A673 (cell line): ENCODE data around the gene FGR. TPM values are rescaled to one million over a fixed set of nuclear protein-coding genes. Genes with fewer than 3 reads are reported as not detected.
"Not testable (repeated sequence)": the region's sequence is repeated elsewhere in the genome, so short reads cannot be mapped to it uniquely, and the experiment has no call there.

Source experiments
- BruUV-seq: library from RNA; stranded (reverse); fragments of 400-500 nt; replicated peaks from 2 replicates; lab custom pipeline; 2021; lab: Mats Ljungman, UMichigan
- CTCF ChIA-PET: fragments of 300-600 bp; sonication (Branson Sonifier 250); formaldehyde crosslinking; loops from one replicate; lab custom pipeline; 2022; ENCODE audit warnings: antibody characterized with exemption; lab: Charles Lee
- POLR2A ChIA-PET: fragments of 300-600 bp; sonication (Branson Sonifier 250); formaldehyde crosslinking; loops from one replicate; lab custom pipeline; 2022; ENCODE audit warnings: antibody characterized with exemption; ENCODE audit not compliant: low non-redundant PET; lab: Charles Lee
- DNase-seq: peaks from one replicate; pipeline ENCODE4 v3.0.0-alpha.2; 2015; ENCODE audit warnings: low spot score
- H3K27ac ChIP-seq: fragments of 200-600 bp; sonication (generic); 2 replicates; pipeline ENCODE4 v1.5.1; 2016; ENCODE audit warnings: mixed run types, low read depth, mild to moderate bottlenecking, mixed read lengths, antibody characterized with exemption, low read length; ENCODE audit not compliant: poor library complexity, severe bottlenecking
- H3K27me3 ChIP-seq: fragments of 200-600 bp; sonication (generic); replicated peaks from 2 replicates; pipeline ENCODE4 v1.6.1; 2017; ENCODE audit warnings: mixed run types, low read depth, mild to moderate bottlenecking, mixed read lengths, antibody characterized with exemption, low read length; ENCODE audit not compliant: insufficient read depth, poor library complexity
- H3K36me3 ChIP-seq: fragments of 200-600 bp; sonication (generic); 2 replicates; pipeline ENCODE4 v1.6.1; 2016; ENCODE audit warnings: mixed run types, mild to moderate bottlenecking, mixed read lengths, antibody characterized with exemption, low read length; ENCODE audit not compliant: insufficient read depth, poor library complexity, severe bottlenecking
- H3K4me1 ChIP-seq: fragments of 200-600 bp; sonication (generic); 2 replicates; pipeline ENCODE4 v1.6.1; 2017; ENCODE audit warnings: mixed run types, mild to moderate bottlenecking, mixed read lengths, antibody characterized with exemption, low read length; ENCODE audit not compliant: insufficient read depth, poor library complexity, severe bottlenecking
- H3K4me3 ChIP-seq: fragments of 200-600 bp; sonication (generic); 2 replicates; pipeline ENCODE4 v1.5.1; 2016; ENCODE audit warnings: low read depth, mixed run types, mild to moderate bottlenecking, mixed read lengths, low read length; ENCODE audit not compliant: poor library complexity, severe bottlenecking
- H3K9me3 ChIP-seq: fragments of 200-600 bp; sonication (generic); 2 replicates; pipeline ENCODE4 v1.6.1; 2016; ENCODE audit warnings: mixed run types, low read depth, mild to moderate bottlenecking, mixed read lengths, antibody characterized with exemption, low read length; ENCODE audit not compliant: poor library complexity, severe bottlenecking
- CTCF ChIP-seq: fragments of 300-800, 200-600 bp; sonication (generic); conservative IDR thresholded peaks from 2 replicates; pipeline ENCODE4 v1.5.1; 2017; ENCODE audit warnings: low read depth, mild to moderate bottlenecking, antibody characterized with exemption, low read length, moderate library complexity, mixed read lengths
- EZH2 ChIP-seq: fragments of 200-600 bp; sonication (generic); IDR thresholded peaks from 2 replicates; pipeline ENCODE4 v1.6.1; 2017; ENCODE audit warnings: borderline replicate concordance, low read depth, mild to moderate bottlenecking, mixed read lengths, antibody characterized with exemption, low read length; ENCODE audit not compliant: poor library complexity, severe bottlenecking
- intact Hi-C: fragments of 100-400 bp; cut with micrococcal nuclease; formaldehyde crosslinking; loops from one replicate; pipeline ENCODE4 v1.10.0; 2022; ENCODE audit not compliant: unreplicated experiment
- total RNA-seq: library from RNA; stranded (reverse); gene quantifications from 2 replicates; pipeline ENCODE4 v1.2.3, GENCODE V29; 2021

FGR gene
- total RNA-seq, 1 experiment from 2014 or later: not detected

- no peaks in the 10 kb centered on the region for H3K27me3 ChIP-seq
- POLR2A ChIA-PET: no interaction called here
- CTCF ChIA-PET: no interaction called here
- H3K4me1 ChIP-seq: no peaks in the 10 kb centered on the region
- DNase-seq: no peak
- no peaks in the 10 kb centered on the region for H3K9me3 ChIP-seq
- no peak overlapping the region for H3K4me3 ChIP-seq
- BruUV-seq: no TSS peak
- H3K27ac ChIP-seq: no peak overlapping the region
- no peaks in the 10 kb centered on the region for H3K36me3 ChIP-seq
- no peak for TF ChIP-seq CTCF
- TF ChIP-seq EZH2: no peak
- intact Hi-C loops: no loop called here
These were observed 4.0 kb downstream of the FGR start for GRCh38 chr1:27630859-27631491.

GRCh38 chr1:27628712-27629111 is 6.3 kb downstream of the FGR start:
- H3K36me3 ChIP-seq: no peaks in the 10 kb centered on the region
- TF ChIP-seq EZH2: no peak
- no peak for TF ChIP-seq CTCF
- ChIA-PET POLR2A (interaction anchor here (0.7 kb wide), 1 partner anchor 9 kb away, joined by 4 read pairs; no protein-coding TSS in a partner anchor), CTCF (no interaction called here)
- intact Hi-C loops: no loop called here
- no peaks in the 10 kb centered on the region for H3K4me1 ChIP-seq
- H3K9me3 ChIP-seq: no peaks in the 10 kb centered on the region
- no TSS peak for BruUV-seq
- no peak for DNase-seq
- no peak overlapping the region for H3K27ac ChIP-seq
- H3K27me3 ChIP-seq: no peaks in the 10 kb centered on the region
- no peak overlapping the region for H3K4me3 ChIP-seq

GRCh38 chr1:27627733-27628132 is 7.3 kb downstream of the FGR start:
- CTCF ChIA-PET, H3K27ac ChIP-seq, intact Hi-C loops, H3K4me3 ChIP-seq, H3K4me1 ChIP-seq, H3K27me3 ChIP-seq, BruUV-seq, DNase-seq, H3K9me3 ChIP-seq, POLR2A ChIA-PET, H3K36me3 ChIP-seq: not testable (repeated sequence)

GRCh38 chr1:27627061-27627460 is 7.9 kb downstream of the FGR start:
- H3K4me3 ChIP-seq: no peak overlapping the region
- intact Hi-C loops: no loop called here
- H3K27me3 ChIP-seq: no peaks in the 10 kb centered on the region
- DNase-seq: no peak
- BruUV-seq: no TSS peak
- TF ChIP-seq CTCF: no peak
- no peak for TF ChIP-seq EZH2
- no peaks in the 10 kb centered on the region for H3K9me3 ChIP-seq
- ChIA-PET CTCF (no interaction called here), POLR2A (no interaction called here)
- no peaks in the 10 kb centered on the region for H3K36me3 ChIP-seq
- H3K4me1 ChIP-seq: no peaks in the 10 kb centered on the region
- no peak overlapping the region for H3K27ac ChIP-seq
